Medulla oblongata (tissue), 1 donor: Measurements from ENCODE around the gene TBX4.

ENCODE experiments used
- DNase-seq: peaks from one replicate; pipeline ENCODE4 v3.0.0-alpha.2; 2015; ENCODE audit errors: extremely low spot score

The TBX4 gene

DNA sequence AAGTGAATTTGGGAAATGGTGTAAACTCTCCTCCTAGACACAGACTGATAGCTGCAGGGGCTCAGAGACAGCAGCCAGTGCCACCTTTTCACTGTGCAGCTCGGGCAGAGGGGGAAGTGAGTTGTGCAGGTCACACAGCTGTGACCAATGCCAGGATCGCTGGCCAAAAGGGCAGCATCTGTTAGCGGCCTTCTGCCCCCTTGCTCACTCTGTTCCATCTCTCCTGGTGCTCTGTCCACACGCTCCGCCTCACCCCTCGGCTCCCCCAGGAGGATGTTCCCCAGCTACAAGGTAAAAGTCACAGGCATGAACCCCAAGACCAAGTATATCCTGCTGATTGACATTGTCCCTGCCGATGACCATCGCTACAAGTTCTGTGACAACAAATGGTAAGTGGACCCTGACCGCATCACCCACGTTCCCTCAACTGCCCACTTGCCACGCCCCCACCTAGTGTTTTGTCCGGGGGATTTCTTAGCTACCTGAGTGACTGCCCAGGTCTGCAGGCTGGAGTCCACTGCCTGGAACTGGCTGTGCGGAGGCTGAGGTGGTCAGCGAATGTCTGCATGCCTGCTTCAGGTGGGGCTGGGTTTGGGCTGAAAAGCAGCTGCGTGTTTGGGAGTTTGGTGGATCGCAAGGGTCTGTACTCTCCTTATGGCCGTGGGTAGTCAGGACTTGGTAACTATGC lies 13.5 kb downstream of the TBX4 start:
- DNase-seq, result no peak

DNA sequence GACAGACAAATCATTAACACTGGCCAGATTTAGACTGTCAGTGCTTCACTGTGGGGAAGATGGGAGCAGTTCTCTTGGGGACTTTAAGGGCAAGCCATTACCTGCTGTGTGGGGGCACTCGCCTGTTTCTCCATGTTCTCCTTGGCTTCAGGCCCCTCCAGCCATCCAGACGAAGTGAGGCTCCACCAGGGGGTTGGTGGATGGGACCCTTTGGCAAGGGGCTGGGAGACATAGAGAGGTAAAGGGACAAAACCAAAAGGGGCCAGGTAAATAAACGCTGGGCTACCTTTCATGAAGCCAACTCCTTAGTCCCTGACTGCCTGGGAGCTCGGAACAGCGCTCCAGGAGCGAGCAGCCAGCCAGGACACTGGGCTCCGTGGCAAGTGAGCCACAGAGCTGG lies 14.0 kb downstream of the TBX4 start:
- no peak for DNase-seq

DNA sequence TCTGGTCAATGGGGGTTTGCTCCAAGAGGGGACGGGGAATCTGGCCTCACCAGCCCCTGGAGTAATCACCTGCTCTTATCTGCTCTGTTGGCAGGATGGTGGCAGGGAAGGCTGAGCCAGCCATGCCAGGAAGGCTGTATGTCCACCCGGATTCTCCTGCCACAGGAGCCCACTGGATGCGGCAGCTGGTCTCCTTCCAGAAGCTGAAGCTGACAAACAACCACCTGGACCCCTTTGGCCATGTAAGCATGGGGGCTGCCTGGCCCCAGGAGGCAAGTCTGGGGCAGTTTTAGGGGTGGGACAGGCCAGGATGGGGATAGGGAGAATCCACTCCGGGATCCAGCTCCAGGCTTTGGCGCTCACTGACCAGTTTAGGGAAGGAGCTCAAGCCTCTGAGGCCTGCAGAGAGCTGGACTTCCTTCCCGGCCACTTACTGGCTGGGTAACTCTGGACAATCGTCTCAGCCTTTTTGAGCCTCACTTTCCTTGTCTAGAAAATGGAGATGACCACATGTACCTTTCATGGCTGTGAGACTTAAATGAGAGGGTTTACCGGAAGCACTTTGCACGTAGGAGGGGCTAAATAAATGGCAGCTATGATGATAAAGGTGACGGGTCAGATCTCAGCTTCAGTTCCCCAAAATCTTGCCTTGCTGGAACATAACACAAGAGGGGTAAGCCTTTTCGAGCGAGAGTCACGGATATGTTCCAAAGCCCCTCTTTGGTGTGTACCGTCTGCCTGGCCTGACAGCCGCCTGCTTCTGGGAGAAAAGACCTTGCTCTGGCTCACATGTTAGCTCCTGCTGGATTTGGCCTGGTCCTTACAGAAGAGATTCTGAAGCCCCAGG lies 15.4 kb downstream of the TBX4 start:
- DNase-seq, result peak; percentile 23

DNA sequence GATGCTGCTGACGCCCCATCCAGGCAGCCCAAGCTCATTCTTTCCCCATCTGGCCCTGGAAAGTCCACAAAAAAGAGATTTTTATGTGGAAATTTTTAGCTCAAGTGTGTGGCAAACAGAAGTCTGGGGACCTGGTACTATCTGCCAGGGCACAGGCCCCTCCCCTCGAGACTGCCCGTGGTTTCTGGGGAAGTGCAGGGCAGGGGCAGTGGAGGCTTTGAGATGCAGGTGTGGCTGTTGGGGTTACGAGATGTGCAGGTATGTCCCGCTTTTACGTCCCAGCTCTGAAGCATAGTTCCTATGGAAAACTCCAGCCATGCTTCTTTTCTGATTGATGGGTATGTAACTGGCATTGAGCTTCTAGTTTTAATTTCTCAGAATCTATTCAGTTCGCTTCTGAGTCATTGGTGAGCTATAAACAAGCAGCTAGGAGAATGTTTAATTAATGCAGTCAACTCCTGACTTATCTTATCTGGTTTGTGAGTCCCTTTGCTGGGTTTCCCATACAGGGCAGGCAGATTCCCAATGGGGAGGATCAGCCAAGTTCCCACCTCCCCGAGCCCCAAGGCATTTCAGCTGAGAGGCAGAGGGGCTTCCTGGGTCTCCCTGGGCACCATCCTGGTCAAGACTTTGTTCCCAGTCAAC lies 16.2 kb downstream of the TBX4 start:
- DNase-seq, result no peak

DNA sequence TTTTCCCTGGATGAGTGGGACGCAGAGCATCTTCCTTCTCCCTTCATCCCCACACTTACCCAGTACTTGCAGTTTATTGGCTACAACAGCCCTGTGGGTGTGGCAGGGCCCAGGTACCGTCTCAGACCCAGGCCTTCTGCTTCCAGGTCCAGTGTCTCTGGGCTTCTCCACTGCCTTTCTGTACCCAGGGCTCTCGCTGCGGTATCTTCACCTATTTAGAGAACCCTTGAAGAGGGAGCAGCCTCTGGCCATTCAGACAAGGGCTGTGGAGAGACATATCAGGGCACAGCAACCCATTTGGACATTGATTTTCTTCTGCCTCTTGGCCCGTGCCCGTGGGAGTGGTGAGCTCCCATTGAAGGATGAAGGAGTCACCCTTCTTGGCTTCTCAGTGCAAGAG lies 17.3 kb downstream of the TBX4 start:
- no peak for DNase-seq

DNA sequence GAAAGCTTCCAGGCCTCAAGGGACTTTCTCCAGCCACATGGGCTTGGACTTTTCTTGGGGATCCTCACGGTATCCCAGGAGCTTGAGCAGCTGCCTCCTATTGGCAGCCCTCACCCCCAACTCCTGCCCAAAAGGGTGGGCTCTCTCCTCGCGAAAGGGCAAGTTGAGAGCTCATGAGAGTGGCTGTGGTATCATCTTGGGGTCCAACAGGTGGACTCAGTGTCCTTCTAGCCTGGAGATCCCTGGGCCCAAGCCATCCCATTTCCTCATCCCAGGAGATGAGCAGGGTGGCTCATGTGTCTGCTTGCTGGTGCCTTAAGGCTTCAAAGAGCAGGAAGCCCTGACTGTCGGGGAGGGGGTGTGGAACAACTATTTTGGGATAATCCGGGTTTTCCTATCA lies 17.7 kb downstream of the TBX4 start:
- no peak for DNase-seq

DNA sequence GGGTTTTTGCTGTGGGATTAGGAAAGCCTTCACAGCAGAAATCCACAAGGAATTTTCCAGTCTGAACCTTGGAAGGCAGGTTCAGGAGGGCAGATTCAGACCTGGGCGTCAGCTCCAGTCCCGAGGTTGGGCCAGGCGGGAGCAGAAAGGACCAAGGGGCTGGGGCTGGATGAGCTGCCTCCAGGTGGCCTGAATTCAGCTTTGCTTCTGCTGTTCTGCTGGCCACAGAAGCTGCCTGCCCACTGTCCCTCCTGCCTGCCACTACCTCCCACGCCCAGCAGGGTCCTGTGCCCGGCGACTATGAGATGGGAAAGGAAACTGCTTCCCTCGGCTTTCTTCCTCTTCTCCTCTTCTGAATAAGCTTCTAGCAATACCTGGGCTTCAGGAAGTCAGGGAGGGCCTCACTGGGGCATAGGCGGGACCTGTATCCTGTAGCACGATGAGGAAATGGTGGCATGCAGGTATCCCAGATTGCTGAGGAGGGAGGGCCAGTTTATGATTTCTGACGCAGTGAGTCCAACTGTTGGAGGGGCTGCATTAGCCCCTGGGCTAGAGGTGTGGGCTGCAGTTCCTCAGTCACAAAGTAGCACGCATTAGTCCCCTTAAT lies 18.4 kb downstream of the TBX4 start:
- DNase-seq, result no peak

DNA sequence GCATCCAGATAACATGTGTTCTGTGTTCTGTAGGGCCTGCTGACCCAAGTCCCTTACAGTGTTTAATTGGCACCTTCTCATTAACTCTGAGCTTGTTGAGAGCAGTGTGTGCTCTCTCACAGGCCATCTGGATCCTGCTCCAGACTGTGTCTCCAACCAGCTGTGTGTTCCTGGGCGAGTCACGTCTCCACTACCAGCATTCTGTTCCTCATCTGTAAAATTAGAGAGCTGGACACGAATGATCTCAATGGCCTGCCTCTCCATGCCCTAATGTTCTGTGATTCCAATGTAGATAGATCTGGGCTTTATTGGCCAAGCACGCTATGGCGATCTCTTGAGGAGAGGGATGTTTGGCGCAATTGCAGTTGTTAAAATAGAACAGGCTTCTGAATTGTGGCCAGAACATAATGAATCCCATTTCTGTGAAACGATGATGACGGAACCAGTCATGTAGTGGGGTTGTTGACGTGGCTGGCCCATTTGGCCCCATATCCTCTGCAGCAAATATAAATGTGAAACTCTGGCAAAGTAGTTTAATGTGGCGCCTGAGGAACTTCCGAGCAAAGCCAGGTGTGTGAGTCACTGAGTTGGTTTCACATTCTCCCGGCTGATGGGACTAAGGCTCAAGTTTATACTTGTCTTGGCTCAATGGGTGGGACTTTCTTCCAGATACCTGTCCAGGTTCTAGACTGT lies 22.2 kb downstream of the TBX4 start:
- DNase-seq, result no peak

DNA sequence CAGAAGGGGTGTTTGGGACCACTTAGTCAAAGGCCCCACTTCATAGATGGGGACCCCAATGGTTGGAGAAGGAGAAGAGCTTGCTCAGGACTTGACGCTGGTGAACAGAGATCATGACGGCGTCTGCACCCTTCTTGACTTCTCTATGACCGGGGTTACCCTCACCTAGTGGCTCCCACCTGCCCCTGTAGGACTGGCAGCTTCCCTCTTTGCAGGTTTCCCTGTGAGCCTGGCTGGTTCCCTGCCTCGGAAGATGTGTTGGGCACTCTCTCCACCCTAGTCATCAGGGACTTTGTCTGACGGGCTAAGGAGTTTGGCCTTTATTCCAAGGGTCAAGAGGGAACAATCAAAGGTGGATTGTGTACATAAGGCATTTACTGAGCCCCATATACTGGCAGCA lies 22.7 kb downstream of the TBX4 start:
- no peak for DNase-seq

DNA sequence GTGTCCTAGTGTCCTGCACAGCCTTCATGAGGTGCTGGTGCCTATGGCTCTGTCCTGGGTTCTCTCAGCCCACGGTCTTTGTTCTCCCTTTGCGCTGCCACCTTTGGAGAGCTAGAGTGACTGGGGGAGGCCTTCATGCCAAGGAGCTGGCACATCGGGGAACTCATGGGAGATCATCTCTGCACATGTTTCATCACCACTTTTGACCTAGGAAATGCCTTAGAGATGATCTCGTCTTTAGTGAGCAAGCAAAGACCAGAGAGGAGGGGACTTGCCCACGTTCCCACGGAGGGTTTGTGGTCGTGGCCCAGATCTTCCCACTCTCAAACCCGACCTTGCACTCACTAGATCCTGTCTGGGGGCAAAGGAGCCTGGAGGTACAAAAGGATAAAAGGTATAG lies 23.5 kb downstream of the TBX4 start:
- no peak for DNase-seq

DNA sequence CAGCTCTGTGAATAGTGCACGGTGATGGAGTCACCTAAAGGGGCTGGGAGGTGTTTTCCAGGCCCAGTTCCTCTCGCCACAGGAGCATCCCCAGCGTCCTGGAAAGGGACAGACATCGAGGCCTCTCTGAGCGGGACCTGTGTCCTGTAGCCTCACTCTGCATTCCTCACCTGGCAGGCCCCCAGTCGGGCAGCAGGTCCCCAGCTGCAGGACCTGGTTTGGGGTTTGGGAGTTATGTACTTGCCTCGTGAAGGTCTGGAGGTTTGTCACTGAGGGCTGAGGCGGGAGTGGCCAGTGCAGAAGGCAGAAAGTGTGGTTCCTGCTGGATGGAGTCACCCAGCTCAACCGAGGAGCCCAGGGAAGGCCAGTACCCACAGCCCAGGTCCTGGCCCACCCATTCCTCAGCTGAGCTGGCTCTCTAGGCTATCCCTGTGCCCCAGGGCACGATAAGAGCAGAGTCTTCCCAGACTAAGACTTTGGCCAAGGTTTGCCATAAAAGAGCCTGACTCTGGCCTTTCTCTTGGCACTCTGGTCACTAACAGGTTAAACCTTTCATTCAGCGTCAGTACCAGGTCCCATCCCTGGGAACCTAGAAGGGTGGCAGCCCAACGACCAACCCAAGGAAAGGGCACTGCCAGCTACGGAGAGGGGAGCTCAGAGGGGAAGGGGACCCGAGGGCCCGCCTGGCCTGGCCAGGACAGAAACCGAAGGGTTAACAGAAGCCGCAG lies 24.4 kb downstream of the TBX4 start:
- DNase-seq, result no peak

DNA sequence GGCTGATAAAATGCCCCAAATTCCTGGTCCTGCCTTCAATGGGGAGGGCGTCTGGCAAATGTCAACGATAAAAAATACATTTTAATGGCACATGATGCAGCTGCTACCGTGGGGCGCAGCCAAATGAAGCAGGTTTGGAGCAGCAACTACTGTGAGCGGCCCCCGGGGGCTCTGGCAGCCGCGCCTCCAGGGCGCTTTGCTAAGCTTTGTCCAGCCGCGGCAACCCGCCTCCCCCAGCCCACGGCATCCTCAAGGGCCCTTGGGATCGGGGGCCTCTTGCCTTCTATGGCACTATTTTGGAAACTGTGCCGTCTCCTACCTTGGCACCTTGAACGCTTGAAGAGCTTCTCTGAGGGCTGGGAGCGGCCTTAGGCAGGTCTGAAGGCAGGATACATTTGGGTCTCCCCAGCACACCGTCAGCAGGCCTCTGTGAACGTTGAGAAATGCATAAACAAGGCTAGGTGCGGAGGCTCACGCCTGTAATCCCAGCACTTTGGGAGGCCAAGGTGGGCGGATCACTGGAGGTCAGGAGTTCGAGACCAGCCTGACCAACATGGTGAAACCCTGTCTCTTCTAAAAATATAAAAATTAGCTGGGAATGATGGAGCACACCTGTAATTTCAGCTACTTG lies 25.1 kb downstream of the TBX4 start:
- no peak for DNase-seq

DNA sequence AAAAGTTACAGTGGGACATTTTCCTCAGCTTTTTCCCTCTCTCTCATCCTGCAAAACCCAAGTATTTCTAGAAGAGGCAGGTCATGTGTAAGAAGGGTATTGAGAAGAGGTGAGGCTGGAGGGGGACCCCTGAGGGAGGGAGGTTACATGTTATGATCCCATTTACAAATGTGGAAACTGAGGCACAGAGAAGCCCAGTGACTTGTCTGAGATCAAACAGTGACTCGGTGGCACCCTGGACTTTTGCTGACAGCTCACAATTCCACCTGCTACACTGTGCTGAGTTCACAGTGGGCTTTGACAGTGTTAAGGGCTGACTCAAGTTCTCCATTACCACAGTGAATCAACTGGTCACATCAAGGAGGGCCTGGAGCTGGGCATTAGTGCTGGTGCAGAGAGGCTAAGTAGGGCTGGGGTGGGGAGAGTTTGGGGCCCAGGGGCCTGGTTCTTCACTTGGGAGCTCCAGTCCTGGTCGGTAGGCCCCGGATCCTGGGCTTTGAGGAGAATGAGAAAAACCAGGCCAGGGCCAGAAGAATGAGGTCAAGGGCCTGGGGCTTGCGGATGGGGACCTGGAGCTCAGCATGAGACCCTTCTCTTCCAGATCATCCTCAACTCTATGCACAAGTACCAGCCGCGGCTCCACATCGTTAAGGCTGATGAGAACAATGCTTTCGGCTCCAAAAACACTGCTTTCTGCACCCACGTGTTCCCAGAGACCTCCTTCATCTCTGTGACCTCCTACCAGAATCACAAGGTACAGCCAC lies 26.0 kb downstream of the TBX4 start:
- DNase-seq, result no peak

DNA sequence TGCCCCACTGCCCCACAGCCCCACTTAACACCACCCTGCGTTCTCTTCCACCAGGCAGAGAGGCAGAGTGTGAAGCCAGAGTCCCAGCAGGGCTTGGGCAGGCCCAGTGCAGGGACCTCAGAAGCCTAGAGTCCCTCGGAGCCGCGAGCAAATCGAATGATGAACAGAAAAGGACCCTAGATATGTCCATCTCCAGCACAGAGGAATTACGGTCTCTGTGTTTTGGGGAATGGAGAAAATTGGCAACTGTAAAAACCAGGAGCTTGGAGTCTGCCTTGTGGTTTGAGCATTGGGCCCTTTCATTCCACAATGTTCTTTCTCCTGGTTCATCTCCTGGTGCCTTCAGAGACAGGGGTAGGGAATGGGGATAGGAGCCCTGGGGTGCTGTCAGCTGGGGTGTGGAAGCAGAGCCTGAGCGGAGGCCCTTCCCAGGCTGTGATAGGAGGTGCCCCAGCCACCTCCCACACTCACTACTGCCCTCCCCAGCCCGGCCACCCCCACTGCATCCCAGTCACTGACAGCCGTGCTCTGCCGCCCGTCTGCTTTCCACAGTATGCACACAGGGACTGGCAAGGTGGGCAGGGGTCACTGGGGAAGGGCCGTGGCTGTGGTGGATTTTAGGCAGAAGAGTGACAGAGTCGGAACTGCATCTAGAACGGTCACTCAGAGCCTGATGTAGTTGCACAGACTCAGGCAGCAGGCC lies 26.7 kb downstream of the TBX4 start:
- no peak for DNase-seq

DNA sequence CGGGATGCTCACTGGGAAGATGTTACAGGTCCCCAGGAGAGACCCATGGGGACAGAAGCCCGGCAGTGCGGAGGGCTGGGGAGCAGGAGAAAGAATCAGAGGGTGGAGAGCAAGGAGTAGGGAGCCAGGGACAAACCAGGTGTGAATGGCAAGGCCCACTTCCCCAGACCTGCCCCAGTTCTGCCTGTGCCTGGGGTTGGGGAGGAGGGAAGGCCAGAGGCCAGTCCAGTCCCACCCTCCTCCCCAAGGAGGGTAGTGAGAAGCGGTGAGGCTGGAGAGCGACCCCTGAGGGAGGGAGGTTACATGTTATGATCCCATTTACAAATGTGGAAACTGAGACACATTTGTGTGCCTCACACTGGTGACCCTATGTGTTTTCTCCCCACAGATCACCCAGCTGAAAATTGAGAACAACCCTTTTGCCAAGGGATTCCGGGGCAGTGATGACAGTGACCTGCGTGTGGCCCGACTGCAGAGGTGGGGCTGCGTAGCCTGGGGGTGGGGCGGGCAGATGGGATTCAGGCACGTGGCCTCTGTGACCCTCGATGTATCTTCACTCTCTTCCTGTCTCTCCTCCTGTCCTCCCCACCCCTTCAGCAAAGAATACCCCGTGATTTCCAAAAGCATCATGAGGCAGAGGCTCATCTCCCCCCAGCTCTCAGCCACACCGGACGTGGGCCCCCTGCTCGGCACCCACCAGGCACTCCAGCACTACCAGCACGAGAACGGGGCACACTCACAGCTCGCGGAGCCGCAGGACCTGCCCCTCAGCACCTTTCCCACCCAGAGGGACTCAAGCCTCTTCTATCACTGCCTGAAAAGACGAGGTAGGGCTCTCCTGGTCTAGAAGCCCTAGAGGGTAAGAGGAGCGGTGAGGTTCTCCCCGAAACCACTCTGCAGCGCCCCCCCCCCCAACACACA lies 27.5 kb downstream of the TBX4 start:
- no peak for DNase-seq

DNA sequence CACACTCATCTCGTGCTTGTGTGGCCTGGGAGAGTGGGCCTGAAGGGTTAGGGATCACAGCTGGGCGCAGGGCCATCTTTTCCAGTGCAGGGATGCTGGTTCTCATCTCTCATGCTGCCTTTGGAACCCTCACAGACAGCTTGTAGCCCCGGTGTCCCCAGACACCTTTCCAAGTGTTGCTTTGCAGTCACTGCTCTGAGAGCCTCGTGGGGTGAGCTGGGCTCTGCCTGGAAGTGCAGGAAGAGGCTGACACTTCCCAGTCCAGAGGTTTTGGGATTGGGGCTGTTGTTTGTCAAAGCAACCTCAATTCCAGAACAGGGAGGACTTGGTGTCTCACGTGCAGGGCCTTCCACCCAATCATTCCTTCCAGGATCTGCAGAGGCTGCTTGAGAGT lies 28.2 kb downstream of the TBX4 start:
- no peak for DNase-seq

DNA sequence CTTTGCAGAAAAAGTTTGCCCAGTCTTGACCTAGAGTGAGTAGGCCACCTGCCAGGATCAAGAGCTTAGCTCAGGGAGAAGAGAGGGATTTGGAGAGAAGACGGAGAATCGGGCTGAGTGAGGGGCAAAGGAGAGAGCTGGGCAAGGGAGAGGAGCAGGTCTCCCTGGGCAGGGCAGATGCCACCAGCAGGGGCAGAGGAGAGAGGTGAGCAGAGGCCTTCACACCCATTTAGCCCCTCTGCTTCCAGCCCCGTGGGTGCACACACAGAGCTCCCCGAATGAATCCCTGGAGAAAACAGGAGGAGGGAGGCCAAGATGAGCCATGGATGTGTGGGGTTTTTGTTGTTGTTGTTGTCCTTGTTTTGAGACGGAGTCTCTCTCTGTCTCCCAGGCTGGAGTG lies 29.2 kb downstream of the TBX4 start:
- no peak for DNase-seq

DNA sequence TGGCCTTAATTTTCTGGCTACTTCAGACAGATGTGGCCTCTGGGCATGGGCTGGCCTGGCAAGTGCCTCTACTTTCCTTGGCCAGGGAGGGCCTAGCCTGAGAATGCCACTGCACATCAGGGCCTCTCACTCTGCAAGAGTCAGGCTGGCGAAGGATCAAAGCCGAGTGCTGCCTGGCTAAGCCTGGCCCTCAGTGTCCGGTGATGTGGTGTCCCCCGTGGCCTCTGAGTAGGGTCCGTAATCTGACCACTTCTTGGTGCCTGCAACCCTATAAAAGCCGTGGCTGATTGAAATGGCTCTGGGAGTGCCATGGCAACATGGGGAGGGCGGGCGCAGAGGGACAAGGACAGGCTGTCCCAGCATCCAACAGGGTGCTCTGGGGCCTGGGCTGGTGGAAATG lies 30.2 kb downstream of the TBX4 start:
- DNase-seq, result no peak
